NCI-H146 (cell line): ENCODE measurements around the gene COX20.

Experiments used
- DNase-seq: peaks from one replicate; lab custom pipeline; 2025; lab: John Stamatoyannopoulos, UW

COX20 gene

GRCh38 chr1:244874974-244875579 is 39.6 kb downstream of the COX20 start:
- DNase-seq = peak; percentile 94

- no peak for DNase-seq
Measured at GRCh38 chr1:244876228-244876910, 40.9 kb downstream of the COX20 start.

- DNase-seq = no peak
Measured at GRCh38 chr1:244878681-244879080, 43.2 kb downstream of the COX20 start.

- no peak for DNase-seq
Measured at GRCh38 chr1:244881552-244882280, 46.3 kb downstream of the COX20 start.

GRCh38 chr1:244887281-244887680 is 51.8 kb downstream of the COX20 start:
- DNase-seq = no peak

- no peak for DNase-seq
Measured at GRCh38 chr1:244893836-244894235, 58.4 kb downstream of the COX20 start.
